BE2C (cell line): ENCODE results near the gene AUH.

Experiments used
- DNase-seq: peaks from one replicate; pipeline ENCODE4 v3.0.0-alpha.2; 2020
- H3K27me3 ChIP-seq: fragments of 250-450 bp; sonication (Bioruptor Pico); 2 replicates; pipeline ENCODE4 v1.5.1; 2020; ENCODE audit warnings: mild to moderate bottlenecking
- H3K36me3 ChIP-seq: fragments of 250-450 bp; sonication (Bioruptor Pico); 2 replicates; pipeline ENCODE4 v1.5.1; 2020; ENCODE audit warnings: mild to moderate bottlenecking
- H3K4me1 ChIP-seq: fragments of 250-450 bp; sonication (Bioruptor Pico); 2 replicates; pipeline ENCODE4 v1.5.1; 2020
- H3K4me3 ChIP-seq: 2 replicates; pipeline ENCODE4 v1.5.1; 2011; ENCODE audit warnings: low read depth, low read length
- H3K9me3 ChIP-seq: fragments of 250-450 bp; sonication (Bioruptor Pico); 2 replicates; pipeline ENCODE4 v1.5.1; 2020
- CTCF ChIP-seq: IDR thresholded peaks from 2 replicates; pipeline ENCODE4 v1.5.1; 2012; ENCODE audit warnings: mild to moderate bottlenecking, low read depth, low read length

AUH gene

GRCh38 chr9:91405343-91406077 is 43.8 kb upstream of the AUH start:
- Histone ChIP-seq H3K4me1 (no peaks in the 10 kb centered on the region), H3K4me3 (no peak overlapping the region), H3K27me3 (no peaks in the 10 kb centered on the region), H3K36me3 (no peaks in the 10 kb centered on the region; the same call in 1 of the 2 replicates), H3K9me3 (no peaks in the 10 kb centered on the region)
- no peak for TF ChIP-seq CTCF
- no peak for DNase-seq

GRCh38 chr9:91403665-91404543 is 42.2 kb upstream of the AUH start:
- TF ChIP-seq CTCF: no peak

GRCh38 chr9:91398926-91399325 is 37.2 kb upstream of the AUH start:
- Histone ChIP-seq H3K4me3 (no peak overlapping the region), H3K4me1 (no peaks in the 10 kb centered on the region), H3K36me3 (no peaks in the 10 kb centered on the region), H3K9me3 (no peaks in the 10 kb centered on the region), H3K27me3 (no peaks in the 10 kb centered on the region)
- no peak for DNase-seq
- TF ChIP-seq CTCF: no peak

More at GRCh38 chr9:91403665-91404543, 42.2 kb upstream of the AUH start:
- no peaks in the 10 kb centered on the region for H3K27me3 ChIP-seq
- H3K4me1 ChIP-seq: no peaks in the 10 kb centered on the region
- no peak for DNase-seq
- no peak overlapping the region for H3K4me3 ChIP-seq
- H3K36me3 ChIP-seq: no peaks in the 10 kb centered on the region
- H3K9me3 ChIP-seq: no peaks in the 10 kb centered on the region

DNA sequence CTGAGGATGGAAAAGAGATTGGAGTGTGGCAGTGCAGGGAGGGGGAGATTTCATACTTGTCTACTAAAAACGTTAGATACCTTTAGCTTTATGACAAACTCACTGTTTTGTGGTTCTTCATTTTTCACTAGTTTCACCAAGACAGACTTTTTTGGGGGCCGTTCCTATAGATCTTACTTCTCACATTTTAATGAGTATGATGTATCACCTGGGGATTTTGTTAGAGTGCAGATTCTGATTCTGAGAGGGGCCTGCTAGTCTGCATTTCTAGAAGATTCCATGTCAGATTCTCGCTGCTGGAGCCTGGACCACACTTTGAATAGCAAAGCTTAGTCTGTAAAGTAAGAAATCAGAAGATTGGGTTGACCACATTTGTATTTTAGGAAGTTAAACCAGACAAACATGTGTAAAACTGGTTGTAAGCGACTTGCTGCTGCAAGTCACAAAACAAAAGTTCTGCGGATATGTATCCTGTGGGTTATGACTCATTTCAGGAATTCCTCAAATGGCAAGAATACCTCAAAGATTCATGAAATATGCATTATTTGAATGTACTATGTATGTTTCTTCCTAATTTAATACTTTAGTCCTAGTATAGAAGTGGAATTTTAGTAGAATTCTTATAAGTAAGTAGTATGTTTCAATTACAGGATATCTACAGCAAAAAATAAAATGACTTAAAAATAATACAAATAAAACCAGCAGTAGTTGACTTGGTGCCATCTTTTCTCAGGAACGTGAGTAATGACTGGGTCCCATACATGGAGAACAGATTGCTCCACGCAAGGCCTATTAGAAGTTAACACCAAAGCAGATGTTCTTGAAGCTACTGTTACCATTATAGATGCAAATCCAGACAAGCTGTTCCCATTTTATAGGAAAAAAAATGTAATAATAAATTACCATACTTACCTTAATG is 34.1 kb upstream of the AUH start:
- H3K27me3 ChIP-seq: no peaks in the 10 kb centered on the region
- no peak for DNase-seq

GRCh38 chr9:91395106-91395552 is 33.4 kb upstream of the AUH start:
- DNase-seq: no peak
- TF ChIP-seq CTCF: no peak
- H3K27me3 ChIP-seq: no peaks in the 10 kb centered on the region
- H3K9me3 ChIP-seq: no peaks in the 10 kb centered on the region
- H3K4me1 ChIP-seq: no peaks in the 10 kb centered on the region
- H3K4me3 ChIP-seq: no peak overlapping the region
- H3K36me3 ChIP-seq: no peaks in the 10 kb centered on the region

More for the DNA sequence above, 34.1 kb upstream of the AUH start:
- Histone ChIP-seq H3K9me3 (no peaks in the 10 kb centered on the region), H3K36me3 (no peaks in the 10 kb centered on the region), H3K4me1 (no peaks in the 10 kb centered on the region), H3K4me3 (no peak overlapping the region)
- TF ChIP-seq CTCF: no peak
